ENCODE results near the gene SORCS1. TPM values are rescaled to one million over a fixed set of nuclear protein-coding genes. Genes with fewer than 3 reads are reported as not detected.

The SORCS1 gene
- total and polyA plus RNA-seq, 5 donors: 1.2 to 4.5 (median 3.0) TPM

DNA sequence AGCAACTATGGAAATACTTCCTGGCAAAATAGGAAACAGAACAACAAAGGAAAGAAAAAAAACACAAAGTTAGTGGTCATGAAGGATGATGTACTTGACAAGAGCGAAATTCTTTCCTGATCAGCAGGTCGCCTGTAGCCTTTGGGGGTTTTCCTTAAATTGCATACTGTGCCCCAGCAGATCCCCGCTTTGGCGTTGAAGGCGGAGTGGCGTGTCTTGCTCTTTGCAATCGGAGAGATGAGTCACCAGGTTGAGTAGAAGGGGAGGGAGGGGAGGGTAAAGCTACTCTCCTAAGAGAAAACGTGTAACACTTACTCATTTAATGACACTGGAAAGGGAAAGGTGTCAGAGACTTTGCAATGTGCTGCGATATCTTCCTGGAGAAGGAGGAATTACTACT is 587.2 kb downstream of the SORCS1 start:
- ATAC-seq (no peak), DNase-seq (no peak)
- H3K9me3 ChIP-seq (ENCODE audit: control insufficient read depth, low read length): no peaks in the 10 kb centered on the region
- no peaks in the 10 kb centered on the region for H3K27me3 ChIP-seq (ENCODE audit: control insufficient read depth, insufficient read depth)
- H3K4me1 ChIP-seq (ENCODE audit: control insufficient read depth, insufficient read depth, low read length): no peaks in the 10 kb centered on the region
- intact Hi-C loops (cut with DNase I): no loop called here
- H3K4me3 ChIP-seq (ENCODE audit: low read length): no peak overlapping the region
- no peak overlapping the region for H3K27ac ChIP-seq (ENCODE audit: low read length)
- 72% methylated on average over 9 of the region's 9 CpGs for WGBS

DNA sequence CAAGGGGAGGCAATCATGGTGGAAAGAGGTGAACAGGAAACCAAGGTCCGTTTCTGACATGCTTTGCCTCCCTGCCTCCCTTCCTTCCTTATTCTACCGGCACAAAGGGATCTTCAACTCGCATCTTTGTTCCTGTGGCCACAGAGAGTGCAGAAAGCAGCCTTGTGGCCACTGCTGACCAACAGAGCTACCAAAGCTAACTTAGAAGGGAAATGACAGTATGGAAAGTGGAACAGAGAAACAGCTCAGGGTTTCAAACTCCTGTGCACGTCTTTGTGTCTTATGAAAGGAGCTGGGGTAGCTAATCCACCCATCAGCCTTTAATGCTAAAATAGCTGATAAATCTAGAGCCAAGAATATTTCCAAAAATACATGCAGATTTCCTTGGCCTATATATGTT is 588.0 kb downstream of the SORCS1 start:
- Histone ChIP-seq H3K27me3 (ENCODE audit: control insufficient read depth, insufficient read depth) (no peaks in the 10 kb centered on the region), H3K27ac (ENCODE audit: low read length) (no peak overlapping the region), H3K9me3 (ENCODE audit: control insufficient read depth, low read length) (no peaks in the 10 kb centered on the region), H3K4me1 (ENCODE audit: control insufficient read depth, insufficient read depth, low read length) (no peaks in the 10 kb centered on the region), H3K4me3 (ENCODE audit: low read length) (no peak overlapping the region)
- ATAC-seq (no peak), DNase-seq (no peak)
- 59% methylated on average over 4 of the region's 4 CpGs for WGBS
- intact Hi-C loops (cut with DNase I): no loop called here

DNA sequence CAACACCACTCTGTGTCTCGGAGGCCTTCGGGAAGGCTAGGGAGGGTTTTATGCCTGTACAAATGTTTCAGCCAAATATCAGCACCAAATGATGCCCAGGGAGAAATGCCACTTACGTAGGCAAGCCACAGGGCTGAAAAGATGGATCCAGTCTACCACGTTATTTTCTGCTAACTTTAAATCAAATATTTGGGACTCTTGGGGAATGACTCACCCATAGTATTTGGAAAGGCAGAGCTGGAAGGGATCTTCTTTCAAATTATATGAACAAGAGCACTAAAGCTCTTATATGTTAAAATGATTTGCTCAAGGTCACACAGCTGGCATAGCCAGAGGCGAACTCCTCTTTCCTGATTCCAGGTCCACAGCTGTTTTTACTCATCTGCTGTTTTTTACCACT is 591.4 kb downstream of the SORCS1 start:
- no peak for ATAC-seq
- 67% methylated on average over 5 of the region's 5 CpGs for WGBS
- Histone ChIP-seq H3K4me1 (ENCODE audit: control insufficient read depth, insufficient read depth, low read length) (no peaks in the 10 kb centered on the region), H3K4me3 (ENCODE audit: low read length) (no peak overlapping the region), H3K27me3 (ENCODE audit: control insufficient read depth, insufficient read depth) (no peaks in the 10 kb centered on the region), H3K27ac (ENCODE audit: low read length) (no peak overlapping the region), H3K9me3 (ENCODE audit: control insufficient read depth, low read length) (no peaks in the 10 kb centered on the region)
- intact Hi-C loops (cut with DNase I): no loop called here
- no peak for DNase-seq

DNA sequence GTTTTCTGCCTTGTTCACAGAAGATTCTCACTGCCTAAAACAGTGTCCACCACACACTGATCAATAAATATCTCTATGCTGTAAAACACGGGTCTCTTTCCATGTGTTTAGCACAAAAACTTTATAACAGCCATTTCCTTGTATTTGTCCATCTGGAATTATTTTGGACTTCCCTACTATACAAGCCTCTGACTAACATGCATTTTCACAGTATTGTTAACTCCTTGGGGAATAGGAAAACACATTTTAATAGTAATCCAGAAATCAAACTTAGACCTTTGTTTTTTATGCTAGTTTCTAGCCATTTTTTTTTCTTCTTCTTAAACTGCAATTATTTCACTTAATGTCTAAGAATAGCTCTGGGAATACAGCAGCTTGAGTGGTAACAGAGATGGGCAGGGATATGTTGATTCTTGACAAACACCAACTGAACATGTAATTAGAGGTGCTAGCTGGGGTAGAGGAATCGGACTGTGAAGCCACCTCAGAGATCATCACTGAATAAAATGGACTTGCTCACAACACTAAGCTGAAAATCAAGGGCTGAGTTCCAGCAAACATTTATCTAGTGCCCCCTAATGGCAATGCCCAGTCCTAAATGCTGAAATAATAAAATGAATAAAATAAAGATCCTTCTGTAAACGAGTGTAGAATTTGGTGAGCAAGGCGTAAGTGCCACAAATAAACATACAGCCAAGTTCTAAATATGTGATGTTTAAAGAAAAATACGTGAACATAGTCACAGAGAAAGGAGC is 593.1 kb downstream of the SORCS1 start:
- intact Hi-C loops (cut with DNase I): no loop called here
- 33% methylated on average over 5 of the region's 5 CpGs for WGBS

DNA sequence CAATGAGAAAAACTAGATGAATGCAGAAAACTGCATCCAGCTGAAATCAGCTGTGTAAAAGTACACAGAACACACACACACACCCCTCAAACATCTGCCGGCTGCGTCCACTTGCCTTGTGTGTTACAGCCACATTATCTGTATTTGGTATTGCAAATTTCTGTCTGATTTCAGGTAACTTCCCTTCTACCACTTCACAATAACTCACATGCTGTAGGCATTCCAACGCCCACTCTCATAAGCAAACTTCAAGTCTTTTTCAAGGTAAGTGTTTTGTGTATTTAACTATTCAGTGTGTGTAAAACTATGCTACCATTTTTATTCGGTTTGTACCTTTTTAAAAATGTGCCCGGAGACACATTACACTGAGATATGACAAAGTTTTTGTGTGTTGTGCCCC is 594.2 kb downstream of the SORCS1 start:
- H3K4me1 ChIP-seq (ENCODE audit: control insufficient read depth, insufficient read depth, low read length): no peaks in the 10 kb centered on the region
- no peaks in the 10 kb centered on the region for H3K9me3 ChIP-seq (ENCODE audit: control insufficient read depth, low read length)
- no peak for DNase-seq
- no peak overlapping the region for H3K4me3 ChIP-seq (ENCODE audit: low read length)
- H3K27ac ChIP-seq (ENCODE audit: low read length): no peak overlapping the region
- WGBS: 84% methylated on average over 5 of the region's 5 CpGs
- intact Hi-C loops (cut with DNase I): no loop called here
- H3K27me3 ChIP-seq (ENCODE audit: control insufficient read depth, insufficient read depth): no peaks in the 10 kb centered on the region
- no peak for ATAC-seq

More for the DNA sequence above, 593.1 kb downstream of the SORCS1 start:
- no peak overlapping the region for H3K27ac ChIP-seq (ENCODE audit: low read length)
- ATAC-seq (no peak), DNase-seq (no peak)
- H3K27me3 ChIP-seq (ENCODE audit: control insufficient read depth, insufficient read depth): no peaks in the 10 kb centered on the region
- H3K4me3 ChIP-seq (ENCODE audit: low read length): no peak overlapping the region
- no peaks in the 10 kb centered on the region for H3K4me1 ChIP-seq (ENCODE audit: control insufficient read depth, insufficient read depth, low read length)
- no peaks in the 10 kb centered on the region for H3K9me3 ChIP-seq (ENCODE audit: control insufficient read depth, low read length)

DNA sequence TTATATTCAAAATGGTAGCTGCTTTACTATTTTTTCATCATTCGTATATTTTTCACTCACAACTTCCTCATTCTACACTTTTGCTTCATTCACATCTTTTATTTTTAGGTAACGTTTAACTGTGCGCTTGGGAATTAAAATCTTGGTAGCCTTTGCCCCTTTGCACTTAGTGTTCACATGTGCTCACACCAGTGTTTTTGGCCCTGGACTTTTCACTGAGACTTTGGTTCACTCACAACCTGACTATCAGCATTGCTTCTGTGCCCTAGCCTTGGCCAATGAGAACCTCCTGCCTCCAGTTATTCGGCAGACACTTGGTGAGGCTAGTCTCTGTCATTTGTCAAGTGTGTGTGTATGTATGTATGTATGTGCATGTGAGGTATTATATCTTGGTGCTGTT is 596.9 kb downstream of the SORCS1 start:
- ATAC-seq: no peak
- Histone ChIP-seq H3K9me3 (ENCODE audit: control insufficient read depth, low read length) (no peaks in the 10 kb centered on the region), H3K27me3 (ENCODE audit: control insufficient read depth, insufficient read depth) (no peaks in the 10 kb centered on the region), H3K27ac (ENCODE audit: low read length) (no peak overlapping the region), H3K4me1 (ENCODE audit: control insufficient read depth, insufficient read depth, low read length) (no peaks in the 10 kb centered on the region), H3K4me3 (ENCODE audit: low read length) (no peak overlapping the region)
- intact Hi-C loops (cut with DNase I): no loop called here
- no peak for DNase-seq
- 91% methylated on average over 4 of the region's 4 CpGs for WGBS

DNA sequence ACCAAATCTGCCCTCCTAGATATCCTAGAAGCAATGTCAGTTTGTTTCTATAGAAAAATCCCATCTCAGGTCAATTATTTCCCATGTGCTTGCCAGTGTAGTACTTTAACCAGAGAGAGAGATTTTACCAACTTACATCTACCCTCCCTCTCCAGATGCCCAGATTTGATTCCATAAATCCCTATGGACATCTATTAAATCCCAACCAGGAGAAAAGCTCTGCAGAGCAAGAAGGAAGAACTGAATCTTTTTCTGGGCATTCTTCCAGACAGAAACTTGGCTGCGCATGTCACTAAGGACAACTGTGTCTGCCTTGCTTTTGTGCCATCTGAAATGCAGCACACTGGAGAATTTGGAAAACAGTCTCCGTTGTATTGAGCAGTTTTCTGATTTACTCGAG is 597.6 kb downstream of the SORCS1 start:
- H3K9me3 ChIP-seq (ENCODE audit: control insufficient read depth, low read length): no peaks in the 10 kb centered on the region
- no peaks in the 10 kb centered on the region for H3K27me3 ChIP-seq (ENCODE audit: control insufficient read depth, insufficient read depth)
- WGBS: 19% methylated on average over 3 of the region's 3 CpGs
- DNase-seq: no peak
- H3K4me3 ChIP-seq (ENCODE audit: low read length): no peak overlapping the region
- intact Hi-C loops (cut with DNase I): no loop called here
- no peak for ATAC-seq
- no peaks in the 10 kb centered on the region for H3K4me1 ChIP-seq (ENCODE audit: control insufficient read depth, insufficient read depth, low read length)
- H3K27ac ChIP-seq (ENCODE audit: low read length): no peak overlapping the region

DNA sequence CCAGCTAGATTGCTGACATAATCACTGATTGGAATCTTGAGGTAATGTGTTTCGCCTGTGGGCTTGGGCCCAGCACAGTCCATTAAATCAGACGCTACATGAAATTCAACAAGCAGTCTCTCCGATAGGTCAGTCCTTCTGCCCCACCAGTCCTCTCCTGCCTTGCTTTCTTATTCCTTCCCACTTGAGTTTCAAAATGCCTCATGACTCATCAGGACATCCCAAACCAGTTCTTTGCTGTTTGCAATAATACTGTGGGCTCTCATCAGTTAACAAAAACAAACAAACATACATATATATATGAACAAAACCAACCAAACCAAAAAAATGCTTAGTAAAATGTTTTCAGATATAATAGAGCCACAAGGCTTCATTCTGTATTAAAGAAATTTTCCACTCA is 599.0 kb downstream of the SORCS1 start:
- WGBS: 92% methylated on average over 3 of the region's 3 CpGs
- intact Hi-C loops (cut with DNase I): no loop called here
- Histone ChIP-seq H3K27me3 (ENCODE audit: control insufficient read depth, insufficient read depth) (no peaks in the 10 kb centered on the region), H3K27ac (ENCODE audit: low read length) (no peak overlapping the region), H3K4me3 (ENCODE audit: low read length) (no peak overlapping the region), H3K9me3 (ENCODE audit: control insufficient read depth, low read length) (no peaks in the 10 kb centered on the region), H3K4me1 (ENCODE audit: control insufficient read depth, insufficient read depth, low read length) (no peaks in the 10 kb centered on the region)
- DNase-seq (no peak), ATAC-seq (no peak)

DNA sequence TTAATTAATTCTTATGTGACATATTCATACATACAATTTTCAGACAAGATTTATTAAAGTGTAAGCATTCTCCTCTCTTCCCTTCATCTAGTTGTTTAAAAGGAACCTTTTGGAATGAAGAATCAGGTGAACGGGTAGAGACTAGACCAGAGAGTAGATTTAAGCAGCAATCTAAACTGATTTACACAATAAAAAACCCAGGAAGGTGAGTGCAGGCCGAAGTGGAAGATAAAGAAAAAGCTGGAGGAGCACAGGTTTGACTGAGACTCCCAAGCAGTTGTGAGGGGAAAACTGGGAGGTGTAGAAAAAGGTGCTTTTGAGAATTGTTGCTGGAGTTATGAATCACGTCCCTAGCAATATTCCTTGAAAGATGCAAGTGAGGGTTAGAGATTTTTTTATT is 601.1 kb downstream of the SORCS1 start:
- no peaks in the 10 kb centered on the region for H3K9me3 ChIP-seq (ENCODE audit: control insufficient read depth, low read length)
- no peak for DNase-seq
- H3K27me3 ChIP-seq (ENCODE audit: control insufficient read depth, insufficient read depth): no peaks in the 10 kb centered on the region
- no peak for ATAC-seq
- intact Hi-C loops (cut with DNase I): no loop called here
- no peak overlapping the region for H3K27ac ChIP-seq (ENCODE audit: low read length)
- 66% methylated on average over 3 of the region's 3 CpGs for WGBS
- H3K4me1 ChIP-seq (ENCODE audit: control insufficient read depth, insufficient read depth, low read length): no peaks in the 10 kb centered on the region
- no peak overlapping the region for H3K4me3 ChIP-seq (ENCODE audit: low read length)

DNA sequence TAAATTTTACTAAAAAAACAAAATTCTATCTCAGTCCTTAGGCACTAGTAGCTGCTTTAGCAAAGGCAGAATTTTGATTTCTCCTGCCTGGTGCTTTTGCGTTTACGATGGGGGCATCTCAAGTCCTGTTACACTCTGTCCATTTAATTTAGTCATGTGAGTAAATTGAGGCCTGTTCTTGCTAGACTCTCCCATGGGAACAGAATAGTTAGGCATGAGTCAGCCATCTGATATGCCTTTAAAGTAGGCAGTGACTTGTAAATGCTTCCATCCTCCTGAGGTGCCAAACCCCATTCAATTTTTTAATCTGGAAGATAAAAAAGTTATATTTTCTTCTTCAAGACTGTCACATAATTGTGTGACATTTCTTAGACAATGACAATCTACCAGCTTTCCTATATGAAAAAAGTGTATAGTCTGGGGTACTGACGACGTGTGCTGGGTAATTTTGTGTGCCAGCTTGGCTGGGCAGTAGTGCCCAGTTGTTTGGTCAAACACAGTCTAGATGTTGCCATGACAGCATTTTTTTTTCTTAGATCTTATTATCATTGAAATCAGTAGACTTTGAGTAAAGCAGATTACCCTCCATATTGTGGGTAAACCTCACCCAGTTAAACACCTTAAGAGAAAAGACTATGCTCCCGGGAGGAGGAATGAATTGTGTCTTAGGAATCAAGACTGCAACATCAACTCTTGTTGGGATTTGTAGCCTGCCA is 603.4 kb downstream of the SORCS1 start:
- no peak for ATAC-seq

DNA sequence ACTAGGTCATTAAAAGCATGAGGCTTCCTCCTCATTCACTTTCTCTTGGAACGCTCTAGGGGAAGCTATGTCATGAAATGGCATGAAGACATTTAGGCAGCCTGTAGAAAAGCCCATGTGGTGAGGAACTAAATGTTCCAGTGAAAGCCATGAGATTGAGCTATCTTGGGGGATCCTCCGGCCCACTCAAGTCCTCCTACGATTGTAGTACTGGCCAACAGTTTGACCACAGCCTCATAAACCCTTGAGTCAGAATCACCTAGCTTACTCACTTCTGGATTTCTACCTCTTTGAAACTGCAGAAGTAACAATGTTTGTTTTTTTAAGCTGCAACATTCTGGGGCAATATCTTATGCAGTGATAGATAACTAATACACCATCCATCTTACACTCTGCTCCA is 605.1 kb downstream of the SORCS1 start:
- Histone ChIP-seq H3K4me3 (ENCODE audit: low read length) (no peak overlapping the region), H3K27me3 (ENCODE audit: control insufficient read depth, insufficient read depth) (no peaks in the 10 kb centered on the region), H3K4me1 (ENCODE audit: control insufficient read depth, insufficient read depth, low read length) (no peaks in the 10 kb centered on the region), H3K9me3 (ENCODE audit: control insufficient read depth, low read length) (no peaks in the 10 kb centered on the region), H3K27ac (ENCODE audit: low read length) (no peak overlapping the region)
- DNase-seq (no peak), ATAC-seq (no peak)
- intact Hi-C loops (cut with DNase I): no loop called here
- 76% methylated on average over 3 of the region's 3 CpGs for WGBS

More for the DNA sequence above, 603.4 kb downstream of the SORCS1 start:
- 89% methylated on average over 5 of the region's 5 CpGs for WGBS
- intact Hi-C loops (cut with DNase I): no loop called here
- H3K27me3 ChIP-seq (ENCODE audit: control insufficient read depth, insufficient read depth): no peaks in the 10 kb centered on the region
- no peaks in the 10 kb centered on the region for H3K9me3 ChIP-seq (ENCODE audit: control insufficient read depth, low read length)
- H3K4me1 ChIP-seq (ENCODE audit: control insufficient read depth, insufficient read depth, low read length): no peaks in the 10 kb centered on the region
- H3K27ac ChIP-seq (ENCODE audit: low read length): no peak overlapping the region
- H3K4me3 ChIP-seq (ENCODE audit: low read length): no peak overlapping the region
- DNase-seq: no peak
